HFFc6 (cell line): Measurements from ENCODE around the gene RTP1. TPM values are rescaled to one million over a fixed set of nuclear protein-coding genes. Genes with fewer than 3 reads are reported as not detected.

Experiments
- DNase-seq: peaks from one replicate; pipeline ENCODE4 v3.0.0-alpha.2; 2018
- H3K27ac Mint-ChIP-seq: 2 replicates; pipeline ENCODE4 v1.8.0; 2020; ENCODE audit warnings: mild to moderate bottlenecking, mixed read lengths
- H3K27me3 Mint-ChIP-seq: 2 replicates; pipeline ENCODE4 v1.8.0; 2021; ENCODE audit warnings: mild to moderate bottlenecking, moderate library complexity, mixed read lengths; ENCODE audit not compliant: insufficient read depth
- H3K36me3 Mint-ChIP-seq: 2 replicates; pipeline ENCODE4 v1.8.0; 2021; ENCODE audit warnings: low read depth, mixed read lengths
- H3K4me1 Mint-ChIP-seq: 2 replicates; pipeline ENCODE4 v1.8.0; 2020; ENCODE audit warnings: low read depth, mixed read lengths
- H3K4me3 Mint-ChIP-seq: 2 replicates; pipeline ENCODE4 v1.8.0; 2020; ENCODE audit warnings: mild to moderate bottlenecking, moderate library complexity, mixed read lengths
- H3K9me3 Mint-ChIP-seq: 2 replicates; pipeline ENCODE4 v1.8.0; 2020; ENCODE audit warnings: mild to moderate bottlenecking, mixed read lengths
- CTCF ChIP-seq: fragments of 200-600 bp; sonication (generic); IDR thresholded peaks from 2 replicates; pipeline ENCODE4 v1.5.0; 2021; ENCODE audit warnings: antibody characterized with exemption, mild to moderate bottlenecking
- total RNA-seq, 6 experiments: library from RNA; stranded (reverse); fragmentation: NEBNext Ultra II Directional; extraction: Animal tissue kit (Norgen Biotek cat#: 25700); gene quantifications; 2 replicates in 1 of 6; 3 replicates in 5 of 6; pipeline ENCODE4 v1.2.3, GENCODE V29; 2021

The RTP1 gene
- total RNA-seq, 6 experiments from 2014 or later: not detected

- no peak for DNase-seq
- Mint-ChIP-seq H3K27ac (no peak overlapping the region), H3K4me3 (no peak overlapping the region), H3K4me1 (peaks cover 45% of the 10 kb centered on the region), H3K27me3 (0 out of 2 replicates have a peak, but pooled peaks cover 3% of the 10 kb centered on the region), H3K36me3 (no peaks in the 10 kb centered on the region; the same call in 1 of the 2 replicates), H3K9me3 (no peaks in the 10 kb centered on the region)
- no peak for TF ChIP-seq CTCF
Measured at GRCh38 chr3:187181454-187182170, 15.7 kb upstream of the RTP1 start.

DNA sequence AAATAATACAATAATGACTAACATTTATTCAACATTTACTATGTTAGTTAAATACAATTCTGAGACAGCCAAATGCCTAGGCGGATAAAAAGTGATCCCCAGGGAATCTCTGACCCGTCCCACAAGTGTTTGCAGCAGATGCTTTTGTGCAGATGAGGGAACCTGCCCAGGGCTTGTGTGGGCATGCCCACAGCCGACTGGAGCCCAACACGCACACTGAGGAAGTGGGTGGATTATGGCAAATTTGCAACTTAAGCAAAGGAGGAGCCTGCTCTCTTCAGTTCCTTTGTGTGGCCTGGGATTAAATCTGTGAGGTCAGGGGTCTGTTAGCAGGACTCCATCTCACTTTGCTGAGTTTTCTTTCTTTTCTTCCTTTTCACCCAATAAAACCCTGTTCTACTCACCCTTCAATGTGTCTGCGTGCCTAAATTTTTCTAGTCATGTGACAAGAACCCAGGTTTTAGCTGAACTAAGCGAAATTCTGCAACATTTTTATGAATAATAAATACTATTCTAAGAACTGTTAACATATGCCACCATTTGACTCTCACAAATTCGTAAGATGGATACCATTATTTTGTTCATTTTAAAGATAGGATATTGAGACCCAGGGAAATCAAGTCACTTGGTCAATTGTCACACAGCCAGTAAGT is 13.9 kb upstream of the RTP1 start:
- no peak for DNase-seq
- Mint-ChIP-seq H3K4me1 (peaks cover 62% of the 10 kb centered on the region), H3K36me3 (no peaks in the 10 kb centered on the region; the same call in 1 of the 2 replicates), H3K4me3 (no peak overlapping the region), H3K27me3 (0 out of 2 replicates have a peak, but pooled peaks cover 3% of the 10 kb centered on the region), H3K27ac (no peak overlapping the region), H3K9me3 (no peaks in the 10 kb centered on the region)
- TF ChIP-seq CTCF: no peak

- Mint-ChIP-seq H3K27me3 (0 out of 2 replicates have a peak, but pooled peaks cover 3% of the 10 kb centered on the region), H3K9me3 (no peaks in the 10 kb centered on the region), H3K4me1 (peaks cover 64% of the 10 kb centered on the region), H3K27ac (no peak overlapping the region), H3K4me3 (no peak overlapping the region), H3K36me3 (no peaks in the 10 kb centered on the region; the same call in 1 of the 2 replicates)
- no peak for DNase-seq
- no peak for TF ChIP-seq CTCF
Measured at GRCh38 chr3:187183903-187184302, 13.4 kb upstream of the RTP1 start.

GRCh38 chr3:187185759-187186158 is 11.5 kb upstream of the RTP1 start:
- Mint-ChIP-seq H3K27ac (no peak overlapping the region; the same call in 1 of the 2 replicates), H3K4me1 (peaks cover 80% of the 10 kb centered on the region), H3K36me3 (no peaks in the 10 kb centered on the region; the same call in 1 of the 2 replicates), H3K27me3 (no peaks in the 10 kb centered on the region), H3K9me3 (no peaks in the 10 kb centered on the region), H3K4me3 (no peak overlapping the region)
- TF ChIP-seq CTCF: no peak
- DNase-seq: no peak

DNA sequence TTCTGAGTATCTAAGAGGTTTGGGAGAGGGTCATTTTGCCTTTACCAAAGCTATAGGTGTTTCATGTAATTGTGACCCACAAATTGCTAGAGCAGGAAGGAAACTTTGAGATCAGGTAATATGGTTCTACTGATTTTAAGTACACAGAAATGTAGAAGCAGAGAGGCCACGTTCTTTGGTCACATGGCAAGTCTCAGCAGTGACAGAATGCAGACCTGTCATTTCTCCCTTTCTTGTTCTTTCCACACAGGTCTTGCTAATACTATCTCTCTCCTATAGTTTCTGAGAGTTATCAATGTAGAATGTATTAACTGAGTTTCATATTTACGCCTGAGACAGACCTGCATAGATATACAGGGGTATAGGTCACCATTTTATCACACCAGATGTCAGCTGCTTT is 10.9 kb upstream of the RTP1 start:
- Mint-ChIP-seq H3K27me3 (no peaks in the 10 kb centered on the region), H3K4me1 (peaks cover 77% of the 10 kb centered on the region), H3K4me3 (peak overlapping the region; percentile 36), H3K36me3 (no peaks in the 10 kb centered on the region; the same call in 1 of the 2 replicates), H3K9me3 (no peaks in the 10 kb centered on the region), H3K27ac (peak overlapping the region; percentile 89)
- DNase-seq: no peak
- no peak for TF ChIP-seq CTCF
